UCSD-AML1 (cell line): Measurements from ENCODE around the gene NMT1.
A peak's percentile ranks its signal among the peaks of the same experiment; 100 is the strongest.

Experiments used
- DNase-seq: peaks from one replicate; lab custom pipeline; 2025; ENCODE audit not compliant: unreplicated experiment; lab: John Stamatoyannopoulos, UW

NMT1 gene

GRCh38 chr17:45077643-45078042 is 16.5 kb downstream of the NMT1 start:
- DNase-seq = no peak

- no peak for DNase-seq
Observed at GRCh38 chr17:45081047-45081703, 20.1 kb downstream of the NMT1 start.

GRCh38 chr17:45086391-45086790 is 25.3 kb downstream of the NMT1 start:
- no peak for DNase-seq

- DNase-seq = no peak
Observed at GRCh38 chr17:45086865-45087503, 25.9 kb downstream of the NMT1 start.

- no peak for DNase-seq
Observed at GRCh38 chr17:45087504-45087975, 26.4 kb downstream of the NMT1 start.

GRCh38 chr17:45087978-45088377 is 26.9 kb downstream of the NMT1 start:
- DNase-seq = no peak

GRCh38 chr17:45088741-45089140 is 27.6 kb downstream of the NMT1 start:
- DNase-seq = no peak

GRCh38 chr17:45090711-45091110 is 29.6 kb downstream of the NMT1 start:
- no peak for DNase-seq

GRCh38 chr17:45091778-45092425 is 30.8 kb downstream of the NMT1 start:
- DNase-seq = no peak

- no peak for DNase-seq
Observed at GRCh38 chr17:45092911-45093430, 31.9 kb downstream of the NMT1 start.

GRCh38 chr17:45093444-45094110 is 32.5 kb downstream of the NMT1 start:
- DNase-seq = no peak

- no peak for DNase-seq
Observed at GRCh38 chr17:45096141-45096540, 35.0 kb downstream of the NMT1 start.

- DNase-seq = no peak
Observed at GRCh38 chr17:45096926-45097325, 35.8 kb downstream of the NMT1 start.

GRCh38 chr17:45098081-45098868 is 37.2 kb downstream of the NMT1 start:
- DNase-seq = no peak

- peak; percentile 73 for DNase-seq
Observed at GRCh38 chr17:45098869-45099616, 37.9 kb downstream of the NMT1 start.

- DNase-seq = no peak
Observed at GRCh38 chr17:45101546-45101882, 40.4 kb downstream of the NMT1 start.

- no peak for DNase-seq
Observed at GRCh38 chr17:45101883-45102811, 41.0 kb downstream of the NMT1 start.

GRCh38 chr17:45102856-45103255 is 41.7 kb downstream of the NMT1 start:
- no peak for DNase-seq

- DNase-seq = no peak
Observed at GRCh38 chr17:45103269-45103795, 42.2 kb downstream of the NMT1 start.
